HCT116 (cell line): ENCODE results near the gene MEIS1.

Experiments
- CEBPB ChIP-seq: IDR thresholded peaks from 2 replicates; pipeline ENCODE4 v1.6.1; 2012; ENCODE audit warnings: low read depth
- CTCF ChIP-seq, 3 experiments: fragments of 200-600 bp in 1 of 3; sonication (generic) in 1 of 3; IDR thresholded peaks in 2 of 3; conservative IDR thresholded peaks in 1 of 3; 2 replicates each; pipeline ENCODE4 v1.5.1; 2012 to 2017; ENCODE audit warnings: low read depth in 2 of 3, low read length in 2 of 3, antibody characterized with exemption in 1 of 3, borderline replicate concordance in 1 of 3, control low read depth in 1 of 3, mild to moderate bottlenecking in 1 of 3, mixed read lengths in 1 of 3, mixed run types in 1 of 3, moderate library complexity in 1 of 3; ENCODE audit not compliant: insufficient read depth in 1 of 3
- EZH2 ChIP-seq: fragments of 200-600 bp; sonication (generic); IDR thresholded peaks from 2 replicates; pipeline ENCODE4 v1.6.1; 2017; ENCODE audit warnings: antibody characterized with exemption, mixed run types
- POLR2A ChIP-seq: IDR thresholded peaks from 2 replicates; pipeline ENCODE4 v1.7.0; 2011; ENCODE audit warnings: borderline replicate concordance; ENCODE audit not compliant: insufficient read depth, insufficient read length; ENCODE audit errors: extremely low read depth
- YY1 ChIP-seq: IDR thresholded peaks from 2 replicates; pipeline ENCODE4 v1.6.1; 2011; ENCODE audit warnings: low read length, low read depth, moderate library complexity, mild to moderate bottlenecking; ENCODE audit not compliant: insufficient replicate concordance; ENCODE audit errors: extremely low read depth

GRCh38 chr2:66507673-66508201 lies 72.8 kb downstream of the MEIS1 start:
- no peak for TF ChIP-seq CTCF (IDR thresholded peaks at IDR 0.05 in 2 of 3, conservative IDR thresholded peaks at IDR 0.05 in 1 of 3; ENCODE audit: borderline replicate concordance in 1 of 3, insufficient read depth in 1 of 3, low read depth in 2 of 3, low read length in 2 of 3)
- TF ChIP-seq EZH2 = no peak
- TF ChIP-seq POLR2A = no peak
- no peak for TF ChIP-seq YY1
- no peak for TF ChIP-seq CEBPB
